Panc1 (cell line): ENCODE data around the gene SYNC.
"Not testable (repeated sequence)": the region's sequence is repeated elsewhere in the genome, so short reads cannot be mapped to it uniquely, and the experiment has no call there.

ENCODE experiments used
- CTCF ChIP-seq: fragments of 450-650 bp; IDR thresholded peaks from 2 replicates; pipeline ENCODE4 v1.5.1; 2017; ENCODE audit warnings: mild to moderate bottlenecking
- POLR2AphosphoS5 ChIP-seq: IDR thresholded peaks from 2 replicates; pipeline ENCODE4 v1.6.1; 2012; ENCODE audit warnings: mild to moderate bottlenecking, low read depth, low read length, moderate library complexity
- REST ChIP-seq, 2 experiments: IDR thresholded peaks; 2 replicates each; pipeline ENCODE4 v1.6.1; 2011 to 2012; ENCODE audit warnings: low read depth in 2 of 2, control low read depth in 1 of 2, low read length in 1 of 2, mild to moderate bottlenecking in 1 of 2, moderate library complexity in 1 of 2; ENCODE audit not compliant: insufficient read depth in 1 of 2
- SIN3A ChIP-seq: IDR thresholded peaks from 2 replicates; pipeline ENCODE4 v1.6.1; 2012; ENCODE audit warnings: low read depth, mild to moderate bottlenecking, low read length, moderate library complexity, borderline replicate concordance; ENCODE audit not compliant: insufficient read depth
- TCF7L2 ChIP-seq: IDR thresholded peaks from 2 replicates; pipeline ENCODE4 v1.6.1; 2011; ENCODE audit warnings: mild to moderate bottlenecking, low read depth, low read length, inconsistent platforms

GRCh38 chr1:32642292-32642827 is 60.2 kb downstream of the SYNC start:
- TF ChIP-seq POLR2AphosphoS5; CTCF; TCF7L2; SIN3A; REST (IDR thresholded peaks at IDR 0.05; ENCODE audit: insufficient read depth in 1 of 2, low read depth in 2 of 2, low read length in 1 of 2): not testable (repeated sequence)
